Endodermal cell (in vitro differentiated cells): ENCODE results near the gene MEOX1. TPM values are rescaled to one million over a fixed set of nuclear protein-coding genes. Genes with fewer than 3 reads are reported as not detected.

ENCODE experiments used
- DNase-seq: peaks from one replicate; pipeline ENCODE4 v3.0.0-alpha.2; 2017
- H3K27ac ChIP-seq: 2 replicates; pipeline ENCODE4 v1.5.1; 2013; ENCODE audit warnings: mild to moderate bottlenecking, low read depth, low read length, moderate library complexity
- H3K27me3 ChIP-seq: 2 replicates; pipeline ENCODE4 v1.6.1; 2013; ENCODE audit warnings: mild to moderate bottlenecking, low read length, moderate library complexity; ENCODE audit not compliant: insufficient read depth, control insufficient read depth, poor library complexity, severe bottlenecking
- H3K36me3 ChIP-seq: 2 replicates; pipeline ENCODE4 v1.7.0; 2013; ENCODE audit warnings: mild to moderate bottlenecking, low read length, moderate library complexity; ENCODE audit not compliant: control insufficient read depth, insufficient read depth
- H3K4me1 ChIP-seq: one replicate; pipeline ENCODE4 v1.7.0; 2013; ENCODE audit warnings: low read length; ENCODE audit not compliant: control insufficient read depth, insufficient read depth
- H3K4me3 ChIP-seq: 2 replicates; pipeline ENCODE4 v1.5.1; 2013; ENCODE audit warnings: mild to moderate bottlenecking, low read length, moderate library complexity
- H3K9ac ChIP-seq: 2 replicates; pipeline ENCODE4 v1.6.1; 2013; ENCODE audit warnings: mild to moderate bottlenecking, low read length, moderate library complexity; ENCODE audit not compliant: poor library complexity, severe bottlenecking; ENCODE audit errors: extremely low read depth
- H3K9me3 ChIP-seq: 2 replicates; pipeline ENCODE4 v1.6.1; 2013; ENCODE audit warnings: mild to moderate bottlenecking, low read length, moderate library complexity; ENCODE audit not compliant: control insufficient read depth
- H3K27ac Mint-ChIP-seq: 2 replicates; pipeline ENCODE4 v1.8.0; 2020; ENCODE audit warnings: mixed read lengths
- H3K27me3 Mint-ChIP-seq: 2 replicates; pipeline ENCODE4 v1.8.0; 2021; ENCODE audit warnings: mild to moderate bottlenecking, mixed read lengths; ENCODE audit not compliant: insufficient read depth
- H3K36me3 Mint-ChIP-seq: 2 replicates; pipeline ENCODE4 v1.8.0; 2020; ENCODE audit warnings: low read depth, mixed read lengths
- H3K4me1 Mint-ChIP-seq: 2 replicates; pipeline ENCODE4 v1.8.0; 2020; ENCODE audit warnings: mixed read lengths
- H3K4me3 Mint-ChIP-seq: 2 replicates; pipeline ENCODE4 v1.8.0; 2020; ENCODE audit warnings: mild to moderate bottlenecking, moderate library complexity, mixed read lengths
- H3K9me3 Mint-ChIP-seq: 2 replicates; pipeline ENCODE4 v1.8.0; 2020; ENCODE audit warnings: mild to moderate bottlenecking, mixed read lengths
- CTCF ChIP-seq: fragments of 200-600 bp; sonication (generic); conservative IDR thresholded peaks from 2 replicates; pipeline ENCODE4 v1.5.0; 2021; ENCODE audit warnings: antibody characterized with exemption, mild to moderate bottlenecking
- WGBS, 2 experiments: methylation state at CpG; one replicate each; pipeline versions ENCODE4 v1.1.5 to v1.1.7; 2013; ENCODE audit warnings: missing lambda C conversion rate in 2 of 2, mixed read lengths in 1 of 2; ENCODE audit not compliant: insufficient coverage in 1 of 2, insufficient read length in 1 of 2; 5-methylcytosine and 5-hydroxymethylcytosine counted together
- total RNA-seq, 2 donors: library from RNA; stranded (reverse); fragmentation: NEBNext Ultra II Directional in 1 of 2; extraction: Animal tissue kit (Norgen Biotek cat#: 25700) in 1 of 2; gene quantifications; 2 replicates in 1 of 2; 3 replicates in 1 of 2; pipeline ENCODE4 v1.2.1, GENCODE V29; 2021

The MEOX1 gene
- total RNA-seq, 2 donors from 2014 or later, result not detected

GRCh38 chr17:43613917-43614316, 47.8 kb downstream of the MEOX1 start:
- H3K36me3 ChIP-seq, result no peaks in the 10 kb centered on the region
- no peak overlapping the region for H3K27ac ChIP-seq
- Mint-ChIP-seq H3K4me1 (no peaks in the 10 kb centered on the region), H3K27me3 (no peaks in the 10 kb centered on the region), H3K4me3 (no peak overlapping the region), H3K36me3 (no peaks in the 10 kb centered on the region), H3K27ac (no peak overlapping the region), H3K9me3 (no peaks in the 10 kb centered on the region)
- 75 to 94% methylated on average over 4 to 6 of the region's 6 CpGs for WGBS, 2 experiments
- no peak overlapping the region for H3K4me3 ChIP-seq
- no peak for TF ChIP-seq CTCF
- H3K27me3 ChIP-seq, result no peaks in the 10 kb centered on the region
- no peak overlapping the region for H3K9ac ChIP-seq
- no peaks in the 10 kb centered on the region for H3K4me1 ChIP-seq
- DNase-seq, result no peak
- no peaks in the 10 kb centered on the region for H3K9me3 ChIP-seq

GRCh38 chr17:43612515-43612914, 49.2 kb downstream of the MEOX1 start:
- Mint-ChIP-seq H3K9me3 (no peaks in the 10 kb centered on the region), H3K27me3 (no peaks in the 10 kb centered on the region), H3K27ac (no peak overlapping the region), H3K36me3 (no peaks in the 10 kb centered on the region), H3K4me3 (no peak overlapping the region), H3K4me1 (no peaks in the 10 kb centered on the region)
- no peak overlapping the region for H3K9ac ChIP-seq
- no peak for TF ChIP-seq CTCF
- no peaks in the 10 kb centered on the region for H3K36me3 ChIP-seq
- no peaks in the 10 kb centered on the region for H3K9me3 ChIP-seq
- no peak for DNase-seq
- H3K27me3 ChIP-seq, result no peaks in the 10 kb centered on the region
- 92 to 95% methylated on average over 2 to 3 of the region's 3 CpGs for WGBS, 2 experiments
- H3K4me1 ChIP-seq, result no peaks in the 10 kb centered on the region
- no peak overlapping the region for H3K4me3 ChIP-seq
- H3K27ac ChIP-seq, result no peak overlapping the region

GRCh38 chr17:43611230-43611969, 50.3 kb downstream of the MEOX1 start:
- Histone ChIP-seq H3K27me3 (no peaks in the 10 kb centered on the region), H3K9ac (no peak overlapping the region), H3K4me1 (no peaks in the 10 kb centered on the region), H3K9me3 (no peaks in the 10 kb centered on the region), H3K4me3 (no peak overlapping the region), H3K36me3 (no peaks in the 10 kb centered on the region), H3K27ac (no peak overlapping the region)
- Mint-ChIP-seq H3K36me3 (no peaks in the 10 kb centered on the region), H3K4me1 (no peaks in the 10 kb centered on the region), H3K4me3 (no peak overlapping the region), H3K9me3 (no peaks in the 10 kb centered on the region), H3K27me3 (no peaks in the 10 kb centered on the region), H3K27ac (no peak overlapping the region)
- DNase-seq, result no peak
- 93 to 100% methylated on average over 2 of the region's 2 CpGs for WGBS, 2 experiments
- no peak for TF ChIP-seq CTCF
